ENCODE results near the gene SCAMP3.

DNA sequence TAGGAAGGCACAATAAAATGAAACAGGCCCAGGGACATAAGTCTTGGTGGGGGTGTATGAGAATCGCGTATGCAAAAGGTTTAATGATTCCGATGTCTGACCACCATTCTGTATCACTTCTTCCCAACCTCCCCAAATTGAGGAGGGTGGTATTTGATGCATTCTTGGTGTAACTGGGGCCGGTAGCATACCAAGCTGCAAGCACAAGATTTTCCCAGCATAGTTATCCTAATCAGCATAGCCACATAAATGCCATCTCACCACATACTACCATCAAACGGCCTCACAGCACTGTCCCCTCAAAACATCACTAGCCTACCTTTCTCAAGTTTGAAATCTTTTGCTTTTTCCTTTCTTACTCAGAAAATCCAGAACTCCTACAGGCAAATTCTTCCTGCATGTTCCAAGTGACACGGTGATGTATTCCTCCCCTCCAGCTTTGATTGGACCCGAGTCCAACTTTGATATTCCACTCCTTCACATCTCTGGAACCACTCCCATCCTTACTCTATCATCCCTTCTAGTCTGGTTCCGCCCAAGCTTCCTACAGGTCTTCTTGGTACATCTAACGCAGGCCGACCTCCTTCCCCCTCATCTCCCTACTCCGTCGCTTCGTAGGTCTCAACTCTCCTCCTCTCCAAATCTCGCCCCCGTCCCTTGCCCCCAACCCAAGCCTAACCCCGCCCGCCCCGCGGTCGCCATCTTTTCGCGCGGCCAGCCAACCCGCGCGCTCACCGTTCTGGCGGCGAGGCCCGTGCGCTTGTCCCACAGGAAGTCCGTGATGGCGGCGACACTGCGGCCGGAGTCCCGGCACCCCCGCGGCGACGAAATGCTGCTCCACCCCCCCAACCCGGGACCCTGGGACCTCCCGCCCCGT, 10.5 kb upstream of the SCAMP3 start:
- no peak for TF ChIP-seq GATA2 (IDR thresholded peaks at IDR 0.05; ENCODE audit: low read depth, low read length)
- TF ChIP-seq GATA3 (IDR thresholded peaks at IDR 0.05; ENCODE audit: low read depth, low read length): no peak

Measured in SH-SY5Y (cell line).